Stimulated activated CD8-positive, alpha-beta memory T cell treated with anti-CD3 and anti-CD28 coated beads, Interleukin-12 subunit alpha, Interleukin-12 subunit beta, amount 100 ng/mL, for 1 hour (primary cell): Measurements from ENCODE around the gene GPR87.

Experiments used
- DNase-seq: peaks from one replicate; pipeline ENCODE4 v3.0.0-alpha.2; 2020; ENCODE audit warnings: low read depth

Gene GPR87

GRCh38 chr3:151282921-151283320, 33.7 kb downstream of the GPR87 start:
- DNase-seq = no peak

- DNase-seq = no peak
Measured at GRCh38 chr3:151281671-151282324, 34.8 kb downstream of the GPR87 start.

- no peak for DNase-seq
Measured at GRCh38 chr3:151278230-151278629, 38.4 kb downstream of the GPR87 start, which contains the start of gene P2RY14. P2RY14 (minus strand) TSS chr3:151278542; CDS start chr3:151214316, 64,226 bp downstream.

GRCh38 chr3:151276687-151277042, 40.0 kb downstream of the GPR87 start:
- DNase-seq = no peak

GRCh38 chr3:151276038-151276686, 40.5 kb downstream of the GPR87 start:
- no peak for DNase-seq

GRCh38 chr3:151275091-151275490, 41.5 kb downstream of the GPR87 start:
- DNase-seq = no peak

- no peak for DNase-seq
Measured at GRCh38 chr3:151269631-151270030, 47.0 kb downstream of the GPR87 start.

GRCh38 chr3:151268267-151269235, 48.1 kb downstream of the GPR87 start:
- no peak for DNase-seq

- DNase-seq = no peak
Measured at GRCh38 chr3:151267066-151267465, 49.6 kb downstream of the GPR87 start.

GRCh38 chr3:151265866-151266265, 50.8 kb downstream of the GPR87 start:
- no peak for DNase-seq

GRCh38 chr3:151265166-151265565, 51.5 kb downstream of the GPR87 start:
- no peak for DNase-seq

GRCh38 chr3:151264605-151265004, 52.0 kb downstream of the GPR87 start:
- DNase-seq = no peak

GRCh38 chr3:151262871-151263525, 53.6 kb downstream of the GPR87 start:
- no peak for DNase-seq

GRCh38 chr3:151259664-151260063, 57.0 kb downstream of the GPR87 start:
- DNase-seq = no peak

- no peak for DNase-seq
Measured at GRCh38 chr3:151256749-151257148, 59.9 kb downstream of the GPR87 start.

- DNase-seq = no peak
Measured at GRCh38 chr3:151248772-151249337, 67.8 kb downstream of the GPR87 start.
